IMR-90 (cell line): ENCODE data around the gene TMEM14A. TPM values are rescaled to one million over a fixed set of nuclear protein-coding genes. Genes with fewer than 3 reads are reported as not detected.

Experiments used
- ATAC-seq: fragments of 200-7000 bp; cut with Tn5 transposase; 2 replicates; pipeline ENCODE4 v1.9.1; 2020; ENCODE audit warnings: low read depth, mild to moderate bottlenecking, moderate library complexity
- BruUV-seq: library from RNA; stranded (reverse); fragments of 400-500 nt; replicated peaks from 2 replicates; lab custom pipeline; 2021; lab: Mats Ljungman, UMichigan
- CTCF ChIA-PET: fragments of 300-600 bp; formaldehyde crosslinking; extraction: SDS; loops from one replicate; lab custom pipeline; 2021; ENCODE audit warnings: antibody characterized with exemption; lab: Yijun Ruan, JAX
- POLR2A ChIA-PET: fragments of 300-600 bp; sonication (Branson Sonifier 250); formaldehyde crosslinking; loops from one replicate; lab custom pipeline; 2022; ENCODE audit warnings: antibody characterized with exemption; ENCODE audit not compliant: unreplicated experiment; lab: Charles Lee
- DNase-seq: peaks from one replicate; pipeline ENCODE4 v3.0.0; 2013
- H2AFZ ChIP-seq: replicated peaks from 2 replicates; pipeline ENCODE3; 2013; ENCODE audit warnings: low read length, mild to moderate bottlenecking; ENCODE audit not compliant: poor library complexity
- H2AK5ac ChIP-seq: 2 replicates; pipeline ENCODE4 v1.6.1; 2013; ENCODE audit warnings: low read depth, low read length, inconsistent platforms
- H2AK9ac ChIP-seq: replicated peaks from 2 replicates; pipeline ENCODE3; 2013; ENCODE audit warnings: mild to moderate bottlenecking, low read depth, low read length, moderate library complexity; ENCODE audit not compliant: poor library complexity
- H2BK120ac ChIP-seq: 2 replicates; pipeline ENCODE4 v1.6.1; 2013; ENCODE audit warnings: low read depth, low read length, inconsistent platforms
- H2BK15ac ChIP-seq: 3 replicates; pipeline ENCODE4 v1.6.1; 2013; ENCODE audit warnings: low read depth, low read length, inconsistent platforms
- H2BK20ac ChIP-seq: 2 replicates; pipeline ENCODE4 v1.6.1; 2013; ENCODE audit warnings: low read depth, mild to moderate bottlenecking, inconsistent platforms, low read length, moderate library complexity
- H2BK5ac ChIP-seq: 2 replicates; pipeline ENCODE4 v1.6.1; 2013; ENCODE audit warnings: mild to moderate bottlenecking, low read depth, low read length, inconsistent platforms; ENCODE audit not compliant: poor library complexity, severe bottlenecking
- H3K14ac ChIP-seq: replicated peaks from 2 replicates; pipeline ENCODE4 v1.6.1; 2013; ENCODE audit warnings: low read depth, low read length, inconsistent platforms
- H3K18ac ChIP-seq: 2 replicates; pipeline ENCODE4 v1.6.1; 2013; ENCODE audit warnings: low read depth, low read length, control low read depth
- H3K23ac ChIP-seq: 2 replicates; pipeline ENCODE4 v1.6.1; 2013; ENCODE audit warnings: low read depth, low read length, inconsistent platforms
- H3K27ac ChIP-seq: 2 replicates; pipeline ENCODE4 v1.5.1; 2013; ENCODE audit warnings: mild to moderate bottlenecking, control low read depth, low read length; ENCODE audit not compliant: insufficient read depth
- H3K27me3 ChIP-seq: 2 replicates; pipeline ENCODE4 v1.6.1; 2013; ENCODE audit warnings: low read length; ENCODE audit not compliant: control insufficient read depth, insufficient read depth
- H3K36me3 ChIP-seq: 2 replicates; pipeline ENCODE4 v1.6.1; 2013; ENCODE audit warnings: low read length, mixed read lengths; ENCODE audit not compliant: control insufficient read depth, insufficient read depth
- H3K4ac ChIP-seq: 2 replicates; pipeline ENCODE4 v1.6.1; 2013; ENCODE audit warnings: low read depth, low read length, inconsistent platforms
- H3K4me1 ChIP-seq: 2 replicates; pipeline ENCODE4 v1.6.1; 2013; ENCODE audit warnings: low read length, mixed read lengths; ENCODE audit not compliant: control insufficient read depth, insufficient read depth
- H3K4me2 ChIP-seq: 2 replicates; pipeline ENCODE4 v1.6.1; 2013; ENCODE audit warnings: low read depth, mild to moderate bottlenecking, control low read depth, low read length, moderate library complexity
- H3K4me3 ChIP-seq: 2 replicates; pipeline ENCODE4 v1.5.1; 2013; ENCODE audit warnings: low read depth, mild to moderate bottlenecking, control low read depth, low read length, moderate library complexity; ENCODE audit not compliant: insufficient read depth
- H3K56ac ChIP-seq: 2 replicates; pipeline ENCODE4 v1.6.1; 2013; ENCODE audit warnings: low read length, inconsistent platforms; ENCODE audit not compliant: insufficient read depth; ENCODE audit errors: extremely low read depth
- H3K79me1 ChIP-seq, 2 experiments: 2 replicates each; pipeline ENCODE4 v1.6.1; 2013; ENCODE audit warnings: low read length in 2 of 2, inconsistent platforms in 1 of 2, low read depth in 1 of 2
- H3K9ac ChIP-seq: 2 replicates; pipeline ENCODE4 v1.6.1; 2013; ENCODE audit warnings: low read depth, low read length, control low read depth
- H3K9me1 ChIP-seq: 2 replicates; pipeline ENCODE4 v1.6.1; 2013; ENCODE audit warnings: low read length, inconsistent platforms; ENCODE audit not compliant: insufficient read depth
- H3K9me3 ChIP-seq: 2 replicates; pipeline ENCODE4 v1.6.1; 2013; ENCODE audit warnings: low read length; ENCODE audit not compliant: control insufficient read depth, insufficient read depth
- H4K20me1 ChIP-seq: 2 replicates; pipeline ENCODE4 v1.6.1; 2013; ENCODE audit warnings: low read length, inconsistent platforms; ENCODE audit not compliant: insufficient read depth
- H4K5ac ChIP-seq: 2 replicates; pipeline ENCODE4 v1.6.1; 2013; ENCODE audit warnings: mild to moderate bottlenecking, low read depth, low read length, control low read depth
- H4K8ac ChIP-seq, 2 experiments: 2 replicates each; pipeline ENCODE4 v1.6.1; 2013; ENCODE audit warnings: low read depth in 2 of 2, low read length in 2 of 2, control low read depth in 1 of 2, inconsistent platforms in 1 of 2
- H4K91ac ChIP-seq: 2 replicates; pipeline ENCODE4 v1.6.1; 2013; ENCODE audit warnings: low read depth, low read length, inconsistent platforms; ENCODE audit not compliant: insufficient read depth
- BHLHE40 ChIP-seq: fragments of 150-350 bp; IDR thresholded peaks from 2 replicates; pipeline ENCODE4 v1.6.1; 2016; ENCODE audit warnings: mild to moderate bottlenecking, low read depth, low read length
- CEBPB ChIP-seq: IDR thresholded peaks from 2 replicates; pipeline ENCODE4 v1.6.1; 2012; ENCODE audit warnings: low read depth, low read length, improper control_type of control experiment
- CHD1 ChIP-seq: IDR thresholded peaks from 2 replicates; pipeline ENCODE4 v1.6.1; 2012; ENCODE audit warnings: low read depth, low read length, improper control_type of control experiment
- FOS ChIP-seq: fragments of 150-350 bp; IDR thresholded peaks from 2 replicates; pipeline ENCODE4 v1.6.1; 2016; ENCODE audit warnings: low read depth, low read length
- MAFK ChIP-seq: IDR thresholded peaks from 2 replicates; pipeline ENCODE4 v1.6.1; 2012; ENCODE audit warnings: low read depth, low read length, improper control_type of control experiment
- MAZ ChIP-seq: IDR thresholded peaks from 2 replicates; pipeline ENCODE4 v1.6.1; 2012; ENCODE audit warnings: low read depth, mild to moderate bottlenecking, low read length, improper control_type of control experiment, moderate library complexity, borderline replicate concordance
- MXI1 ChIP-seq: IDR thresholded peaks from 2 replicates; pipeline ENCODE4 v1.6.1; 2012; ENCODE audit warnings: low read depth, mild to moderate bottlenecking, low read length, moderate library complexity, borderline replicate concordance
- NFE2L2 ChIP-seq: fragments of 150-350 bp; IDR thresholded peaks from 2 replicates; pipeline ENCODE4 v1.6.1; 2016; ENCODE audit warnings: low read depth, mild to moderate bottlenecking, low read length
- POLR2A ChIP-seq: IDR thresholded peaks from 2 replicates; pipeline ENCODE4 v1.6.1; 2012; ENCODE audit warnings: mild to moderate bottlenecking, low read depth, low read length
- RAD21 ChIP-seq: IDR thresholded peaks from 2 replicates; pipeline ENCODE4 v1.6.1; 2012; ENCODE audit warnings: low read length, improper control_type of control experiment
- RCOR1 ChIP-seq: IDR thresholded peaks from 2 replicates; pipeline ENCODE4 v1.6.1; 2012; ENCODE audit warnings: mild to moderate bottlenecking, low read length, improper control_type of control experiment; ENCODE audit not compliant: insufficient replicate concordance
- RFX5 ChIP-seq: IDR thresholded peaks from 2 replicates; pipeline ENCODE4 v1.8.0; 2012; ENCODE audit warnings: low read depth, mild to moderate bottlenecking, low read length, moderate library complexity
- SMC3 ChIP-seq: fragments of 150-350 bp; IDR thresholded peaks from 2 replicates; pipeline ENCODE4 v1.6.1; 2016; ENCODE audit warnings: low read depth, mild to moderate bottlenecking, antibody characterized with exemption, low read length, moderate library complexity
- WGBS, 2 experiments: methylation state at CpG; one replicate each; pipeline versions ENCODE4 v1.1.5 to v1.1.7; 2013; ENCODE audit warnings: missing lambda C conversion rate in 2 of 2; ENCODE audit not compliant: insufficient read length in 1 of 2; ENCODE audit errors: extremely low coverage in 2 of 2; 5-methylcytosine and 5-hydroxymethylcytosine counted together
- dilution Hi-C: fragments of 300-500 bp; cut with HindIII; formaldehyde crosslinking; loops from one replicate; pipeline ENCODE4 v1.14.3; 2018; ENCODE audit warnings: low sequenced_read_pairs; ENCODE audit not compliant: unreplicated experiment
- in situ Hi-C: fragments of 300-500 bp; cut with MboI; formaldehyde crosslinking; loops from 3 replicates; pipeline ENCODE4 v1.14.3; 2019; ENCODE audit warnings: low sequenced_read_pairs, inconsistent platforms, mixed read lengths
- intact Hi-C: fragments of 100-400 bp; cut with micrococcal nuclease; formaldehyde crosslinking; loops from 2 replicates; pipeline ENCODE4 v1.10.0; 2022
- polyA plus RNA-seq, 3 experiments: library from polyadenylated mRNA; depleted of rRNA; stranded (reverse); fragments of >200 nt; gene quantifications; 2 replicates each; pipeline ENCODE4 v1.2.3, GENCODE V29; 2012; ENCODE audit warnings: low replicate concordance in 1 of 3
- total RNA-seq: library from RNA; depleted of rRNA; stranded (reverse); fragments of >200 nt; gene quantifications from 2 replicates; pipeline ENCODE4 v1.2.3, GENCODE V29; 2012
- TF ChIP-seq, protein P1 (sequence below): fragments of 150-350 bp; IDR thresholded peaks from 2 replicates; pipeline ENCODE4 v1.6.1; 2017; ENCODE audit warnings: mild to moderate bottlenecking, antibody characterized with exemption, low read length, low read depth
- TF ChIP-seq, protein P2 (sequence below): conservative IDR thresholded peaks from 2 replicates; pipeline ENCODE4 v1.5.1; 2012; ENCODE audit warnings: mild to moderate bottlenecking, low read depth, low read length, improper control_type of control experiment
- TF ChIP-seq, protein P3 (sequence below): fragments of 150-350 bp; IDR thresholded peaks from 2 replicates; pipeline ENCODE4 v1.6.1; 2016; ENCODE audit warnings: low read depth, mild to moderate bottlenecking, low read length, moderate library complexity, borderline replicate concordance

Gene TMEM14A
- total and polyA plus RNA-seq, 2 of the 4 experiments (the other 2 are of a cell fraction): 18.5 to 25.1 TPM

DNA sequence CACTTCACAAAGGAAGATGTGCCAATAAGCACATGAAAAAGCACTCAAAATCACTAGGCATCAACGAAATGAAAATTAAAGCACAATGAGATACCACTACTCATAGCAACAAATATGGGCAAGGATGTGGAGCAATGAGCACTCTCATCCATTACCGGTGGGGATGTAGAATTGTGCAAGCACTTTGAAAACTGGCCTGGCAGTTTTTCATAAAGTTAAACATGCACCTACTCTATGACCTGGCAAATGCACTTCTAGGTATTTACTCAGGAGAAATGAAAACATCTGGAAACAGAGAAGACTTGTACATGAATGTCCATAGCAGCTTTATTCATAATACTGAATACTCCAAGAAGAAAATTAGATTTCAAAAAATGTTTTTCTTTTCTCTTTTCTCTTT, 34.1 kb upstream of the TMEM14A start:
- Histone ChIP-seq H4K91ac (no peak overlapping the region), H3K4me3 (no peak overlapping the region), H3K4me2 (no peak overlapping the region), H3K4ac (no peak overlapping the region), H2BK120ac (no peak overlapping the region), H3K9me1 (peaks cover 5% of the 10 kb centered on the region), H2AFZ (no peak overlapping the region), H3K18ac (no peak overlapping the region), H3K14ac (no peak overlapping the region), H3K56ac (no peak overlapping the region), H3K79me1 (no peaks in the 10 kb centered on the region), H2BK15ac (no peak overlapping the region), H4K8ac (no peak overlapping the region), H2BK5ac (no peak overlapping the region), H4K20me1 (no peaks in the 10 kb centered on the region), H4K5ac (no peak overlapping the region), H2AK5ac (no peak overlapping the region), H3K23ac (no peak overlapping the region), H3K36me3 (no peaks in the 10 kb centered on the region), H3K4me1 (peaks cover 6% of the 10 kb centered on the region), H2AK9ac (no peak overlapping the region), H3K9ac (no peak overlapping the region), H3K27ac (no peak overlapping the region), H3K27me3 (no peaks in the 10 kb centered on the region), H3K9me3 (no peaks in the 10 kb centered on the region), H2BK20ac (no peak overlapping the region)
- no TSS peak for BruUV-seq
- dilution Hi-C loops: no loop called here
- no peak for ATAC-seq
- intact Hi-C loops: no loop called here
- DNase-seq: no peak
- ChIA-PET POLR2A (no interaction called here), CTCF (interaction anchor here (1.0 kb wide), 1 partner anchor 15 kb away, joined by 3 read pairs; no protein-coding TSS in a partner anchor)
- TF ChIP-seq, protein P1, sequence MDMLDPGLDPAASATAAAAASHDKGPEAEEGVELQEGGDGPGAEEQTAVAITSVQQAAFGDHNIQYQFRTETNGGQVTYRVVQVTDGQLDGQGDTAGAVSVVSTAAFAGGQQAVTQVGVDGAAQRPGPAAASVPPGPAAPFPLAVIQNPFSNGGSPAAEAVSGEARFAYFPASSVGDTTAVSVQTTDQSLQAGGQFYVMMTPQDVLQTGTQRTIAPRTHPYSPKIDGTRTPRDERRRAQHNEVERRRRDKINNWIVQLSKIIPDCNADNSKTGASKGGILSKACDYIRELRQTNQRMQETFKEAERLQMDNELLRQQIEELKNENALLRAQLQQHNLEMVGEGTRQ: no peak
- TF ChIP-seq SMC3 (no peak), CEBPB (no peak), POLR2A (no peak), RAD21 (no peak), CHD1 (no peak), MAZ (no peak), MAFK (no peak), RCOR1 (no peak), RFX5 (no peak), BHLHE40 (no peak), MXI1 (no peak), NFE2L2 (no peak), FOS (no peak)
- TF ChIP-seq, protein P2, sequence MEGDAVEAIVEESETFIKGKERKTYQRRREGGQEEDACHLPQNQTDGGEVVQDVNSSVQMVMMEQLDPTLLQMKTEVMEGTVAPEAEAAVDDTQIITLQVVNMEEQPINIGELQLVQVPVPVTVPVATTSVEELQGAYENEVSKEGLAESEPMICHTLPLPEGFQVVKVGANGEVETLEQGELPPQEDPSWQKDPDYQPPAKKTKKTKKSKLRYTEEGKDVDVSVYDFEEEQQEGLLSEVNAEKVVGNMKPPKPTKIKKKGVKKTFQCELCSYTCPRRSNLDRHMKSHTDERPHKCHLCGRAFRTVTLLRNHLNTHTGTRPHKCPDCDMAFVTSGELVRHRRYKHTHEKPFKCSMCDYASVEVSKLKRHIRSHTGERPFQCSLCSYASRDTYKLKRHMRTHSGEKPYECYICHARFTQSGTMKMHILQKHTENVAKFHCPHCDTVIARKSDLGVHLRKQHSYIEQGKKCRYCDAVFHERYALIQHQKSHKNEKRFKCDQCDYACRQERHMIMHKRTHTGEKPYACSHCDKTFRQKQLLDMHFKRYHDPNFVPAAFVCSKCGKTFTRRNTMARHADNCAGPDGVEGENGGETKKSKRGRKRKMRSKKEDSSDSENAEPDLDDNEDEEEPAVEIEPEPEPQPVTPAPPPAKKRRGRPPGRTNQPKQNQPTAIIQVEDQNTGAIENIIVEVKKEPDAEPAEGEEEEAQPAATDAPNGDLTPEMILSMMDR: no peak
- TF ChIP-seq, protein P3, sequence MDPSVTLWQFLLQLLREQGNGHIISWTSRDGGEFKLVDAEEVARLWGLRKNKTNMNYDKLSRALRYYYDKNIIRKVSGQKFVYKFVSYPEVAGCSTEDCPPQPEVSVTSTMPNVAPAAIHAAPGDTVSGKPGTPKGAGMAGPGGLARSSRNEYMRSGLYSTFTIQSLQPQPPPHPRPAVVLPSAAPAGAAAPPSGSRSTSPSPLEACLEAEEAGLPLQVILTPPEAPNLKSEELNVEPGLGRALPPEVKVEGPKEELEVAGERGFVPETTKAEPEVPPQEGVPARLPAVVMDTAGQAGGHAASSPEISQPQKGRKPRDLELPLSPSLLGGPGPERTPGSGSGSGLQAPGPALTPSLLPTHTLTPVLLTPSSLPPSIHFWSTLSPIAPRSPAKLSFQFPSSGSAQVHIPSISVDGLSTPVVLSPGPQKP: no peak
- in situ Hi-C loops: no loop called here
- no CpG with 5 or more reads among the region's 2 CpGs for WGBS, 2 experiments
